OCI-LY1 (cell line): Measurements from ENCODE around the gene EMX1.

Source experiments
- H2AFZ ChIP-seq: fragments of 200-600 bp; sonication (generic), shearing (Covaris generic); 2 replicates; pipeline ENCODE4 v1.6.0; 2014; ENCODE audit warnings: antibody characterized with exemption, mild to moderate bottlenecking, low read length
- H3F3A ChIP-seq: fragments of 200-600 bp; sonication (generic), shearing (Covaris generic); 2 replicates; pipeline ENCODE4 v1.6.0; 2014; ENCODE audit warnings: mild to moderate bottlenecking, antibody characterized with exemption, low read length, moderate library complexity; ENCODE audit not compliant: insufficient read depth
- H3K27ac ChIP-seq: fragments of 200-600 bp; sonication (generic); 2 replicates; pipeline ENCODE4 v1.5.1; 2014; ENCODE audit warnings: low read length, mixed run types, mild to moderate bottlenecking, low read depth; ENCODE audit not compliant: poor library complexity, severe bottlenecking
- H3K27me3 ChIP-seq: fragments of 200-600 bp; sonication (generic); 2 replicates; pipeline ENCODE4 v1.6.0; 2014; ENCODE audit warnings: antibody characterized with exemption, mild to moderate bottlenecking, low read length, moderate library complexity; ENCODE audit not compliant: insufficient read depth
- H3K36me3 ChIP-seq: fragments of 200-600 bp; sonication (generic); 2 replicates; pipeline ENCODE4 v1.6.1; 2014; ENCODE audit warnings: mild to moderate bottlenecking, antibody characterized with exemption, low read length, moderate library complexity, mixed read lengths; ENCODE audit not compliant: insufficient read depth
- H3K4me1 ChIP-seq: fragments of 200-600 bp; sonication (generic); 2 replicates; pipeline ENCODE4 v1.5.1; 2014; ENCODE audit warnings: mild to moderate bottlenecking, low read length, moderate library complexity; ENCODE audit not compliant: insufficient read depth, severe bottlenecking
- H3K4me2 ChIP-seq: fragments of 200-600 bp; sonication (generic), shearing (Covaris generic); 2 replicates; pipeline ENCODE4 v1.6.1; 2014; ENCODE audit warnings: low read length
- H3K4me3 ChIP-seq: fragments of 200-600 bp; sonication (generic); 2 replicates; pipeline ENCODE4 v1.5.1; 2014; ENCODE audit warnings: low read length, low read depth, mild to moderate bottlenecking, mixed read lengths; ENCODE audit not compliant: poor library complexity, severe bottlenecking
- H3K79me2 ChIP-seq: fragments of 200-600 bp; shearing (Covaris generic); 2 replicates; pipeline ENCODE4 v1.6.1; 2016; ENCODE audit warnings: mixed run types, low read length, mixed read lengths; ENCODE audit not compliant: insufficient read depth
- H3K9ac ChIP-seq: fragments of 200-600 bp; sonication (generic), shearing (Covaris generic); 2 replicates; pipeline ENCODE4 v1.6.1; 2014; ENCODE audit warnings: mild to moderate bottlenecking, low read length, mixed read lengths
- H3K9me2 ChIP-seq: fragments of 200-600 bp; sonication (generic), shearing (Covaris generic); 2 replicates; pipeline ENCODE4 v1.6.1; 2014; ENCODE audit warnings: low read depth, mild to moderate bottlenecking, low read length, mixed read lengths
- H3K9me3 ChIP-seq: fragments of 200-600 bp; shearing (Covaris generic); 2 replicates; pipeline ENCODE4 v1.6.1; 2014; ENCODE audit warnings: low read length, mixed read lengths
- H4K20me1 ChIP-seq: fragments of 200-600 bp; sonication (generic), shearing (Covaris generic); 2 replicates; pipeline ENCODE4 v1.6.0; 2016; ENCODE audit warnings: mild to moderate bottlenecking, low read length; ENCODE audit not compliant: insufficient read depth
- CTCF ChIP-seq: fragments of 200-600 bp; sonication (generic), shearing (Covaris generic); IDR thresholded peaks from 2 replicates; pipeline ENCODE4 v1.5.1; 2017; ENCODE audit warnings: mild to moderate bottlenecking, antibody characterized with exemption, low read length, moderate library complexity, mixed read lengths
- EZH2 ChIP-seq: fragments of 200-600 bp; sonication (generic), shearing (Covaris generic); IDR thresholded peaks from 2 replicates; pipeline ENCODE4 v1.8.0; 2017; ENCODE audit warnings: borderline replicate concordance, mixed run types, mild to moderate bottlenecking, antibody characterized with exemption, low read length, moderate library complexity, mixed read lengths

The EMX1 gene

GRCh38 chr2:72883356-72883962 lies 33.9 kb upstream of the EMX1 start:
- no peak overlapping the region for H3K4me3 ChIP-seq
- no peak overlapping the region for H3K9ac ChIP-seq

GRCh38 chr2:72886505-72887031 lies 30.8 kb upstream of the EMX1 start:
- Histone ChIP-seq H4K20me1 (no peaks in the 10 kb centered on the region), H3K9me3 (no peaks in the 10 kb centered on the region), H3K4me1 (no peaks in the 10 kb centered on the region), H3K79me2 (no peaks in the 10 kb centered on the region), H3K27ac (no peak overlapping the region), H3K36me3 (no peaks in the 10 kb centered on the region), H3K9ac (no peak overlapping the region), H3K4me2 (no peak overlapping the region), H3K27me3 (no peaks in the 10 kb centered on the region), H3K9me2 (no peaks in the 10 kb centered on the region), H2AFZ (no peak overlapping the region), H3K4me3 (no peak overlapping the region), H3F3A (no peaks in the 10 kb centered on the region)
- TF ChIP-seq EZH2: no peak
- no peak for TF ChIP-seq CTCF

More at GRCh38 chr2:72883356-72883962, 33.9 kb upstream of the EMX1 start:
- TF ChIP-seq EZH2 (no peak), CTCF (no peak)
- Histone ChIP-seq H3K79me2 (no peaks in the 10 kb centered on the region), H2AFZ (no peak overlapping the region), H3K36me3 (no peaks in the 10 kb centered on the region), H3K4me1 (no peaks in the 10 kb centered on the region), H3K4me2 (no peak overlapping the region), H3K9me3 (no peaks in the 10 kb centered on the region), H3K9me2 (no peaks in the 10 kb centered on the region), H4K20me1 (no peaks in the 10 kb centered on the region), H3K27me3 (no peaks in the 10 kb centered on the region), H3K27ac (no peak overlapping the region), H3F3A (no peaks in the 10 kb centered on the region)

GRCh38 chr2:72887032-72887739 lies 30.1 kb upstream of the EMX1 start, which contains the start of gene SPR:
SPR (plus strand) TSS chr2:72887408; CDS start chr2:72887433, 25 bp downstream.
- Histone ChIP-seq H3K79me2 (no peaks in the 10 kb centered on the region), H3K9ac (peak within 1 kb of the TSS; percentile 43; the same call in 1 of the 2 replicates), H3K9me2 (no peaks in the 10 kb centered on the region), H3K9me3 (no peaks in the 10 kb centered on the region), H4K20me1 (no peaks in the 10 kb centered on the region), H3F3A (no peaks in the 10 kb centered on the region), H3K27ac (no peak within 1 kb of the TSS), H3K4me2 (peak within 1 kb of the TSS; percentile 79), H3K4me1 (no peaks in the 10 kb centered on the region), H3K36me3 (no peaks in the 10 kb centered on the region), H3K4me3 (peak within 1 kb of the TSS; percentile 61), H3K27me3 (no peaks in the 10 kb centered on the region), H2AFZ (no peak within 1 kb of the TSS)
- TF ChIP-seq EZH2: no peak
- TF ChIP-seq CTCF: no peak
